ENCODE data around the gene PRKACA. TPM values are rescaled to one million over a fixed set of nuclear protein-coding genes. Genes with fewer than 3 reads are reported as not detected.
A peak's percentile ranks its signal among the peaks of the same experiment; 100 is the strongest.
"Not testable (repeated sequence)": the region's sequence is repeated elsewhere in the genome, so short reads cannot be mapped to it uniquely, and the experiment has no call there.

PRKACA gene
- total RNA-seq, 1 donor from 2014 or later: 82.9 TPM

DNA sequence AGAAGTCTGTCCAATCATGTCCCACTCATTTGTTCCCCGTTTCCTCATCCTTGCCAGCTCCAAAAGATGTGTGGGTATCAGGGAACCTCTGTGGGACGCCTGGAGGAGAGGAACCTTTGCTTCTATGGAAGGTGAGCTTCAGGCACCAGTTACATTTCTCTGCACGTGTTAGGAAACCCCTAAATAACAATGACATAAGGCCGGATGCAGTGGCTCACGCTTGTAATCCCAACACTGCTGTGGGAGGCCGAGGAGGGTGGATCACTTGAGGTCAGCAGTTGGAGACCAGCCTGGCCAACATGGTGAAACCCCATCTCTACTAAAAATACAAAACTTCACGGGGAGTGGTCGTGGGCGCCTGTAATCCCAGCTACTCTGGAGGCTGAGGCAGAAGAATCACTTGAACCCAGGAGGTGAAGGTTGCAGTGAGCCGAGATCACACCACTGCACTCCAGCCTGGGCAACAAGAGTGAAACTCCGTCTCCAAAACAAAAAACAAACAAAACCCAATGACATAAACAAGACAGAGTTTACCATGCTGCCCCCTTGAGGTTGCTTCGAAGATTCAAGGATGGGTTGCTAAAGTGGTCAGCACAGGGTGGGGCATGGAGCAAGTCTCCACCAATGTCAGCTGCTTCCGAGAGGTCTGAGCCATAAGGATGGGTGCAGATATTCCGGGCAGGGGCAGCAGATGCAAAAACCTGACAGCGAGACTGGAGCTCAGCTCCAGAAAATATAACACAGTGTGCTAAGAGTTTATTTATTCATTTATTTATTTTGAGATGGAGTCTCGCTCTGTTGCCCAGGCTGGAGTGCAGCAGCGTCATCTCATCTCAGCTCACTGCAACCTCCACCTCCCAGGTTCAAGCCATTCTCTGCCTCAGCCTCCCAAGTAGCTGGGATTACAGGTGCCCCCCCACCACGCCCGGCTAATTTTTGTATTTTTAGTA lies 74.6 kb downstream of the PRKACA start:
- H3K4me3 Mint-ChIP-seq (ENCODE audit: unreplicated experiment); H3K4me1 Mint-ChIP-seq (ENCODE audit: low read depth, unreplicated experiment); H3K27me3 Mint-ChIP-seq (ENCODE audit: unreplicated experiment); H3K9me3 Mint-ChIP-seq (ENCODE audit: unreplicated experiment); H3K36me3 Mint-ChIP-seq (ENCODE audit: unreplicated experiment); H3K27ac Mint-ChIP-seq (ENCODE audit: unreplicated experiment): not testable (repeated sequence)
- DNase-seq: peak; percentile 46
- TF ChIP-seq, protein P1, sequence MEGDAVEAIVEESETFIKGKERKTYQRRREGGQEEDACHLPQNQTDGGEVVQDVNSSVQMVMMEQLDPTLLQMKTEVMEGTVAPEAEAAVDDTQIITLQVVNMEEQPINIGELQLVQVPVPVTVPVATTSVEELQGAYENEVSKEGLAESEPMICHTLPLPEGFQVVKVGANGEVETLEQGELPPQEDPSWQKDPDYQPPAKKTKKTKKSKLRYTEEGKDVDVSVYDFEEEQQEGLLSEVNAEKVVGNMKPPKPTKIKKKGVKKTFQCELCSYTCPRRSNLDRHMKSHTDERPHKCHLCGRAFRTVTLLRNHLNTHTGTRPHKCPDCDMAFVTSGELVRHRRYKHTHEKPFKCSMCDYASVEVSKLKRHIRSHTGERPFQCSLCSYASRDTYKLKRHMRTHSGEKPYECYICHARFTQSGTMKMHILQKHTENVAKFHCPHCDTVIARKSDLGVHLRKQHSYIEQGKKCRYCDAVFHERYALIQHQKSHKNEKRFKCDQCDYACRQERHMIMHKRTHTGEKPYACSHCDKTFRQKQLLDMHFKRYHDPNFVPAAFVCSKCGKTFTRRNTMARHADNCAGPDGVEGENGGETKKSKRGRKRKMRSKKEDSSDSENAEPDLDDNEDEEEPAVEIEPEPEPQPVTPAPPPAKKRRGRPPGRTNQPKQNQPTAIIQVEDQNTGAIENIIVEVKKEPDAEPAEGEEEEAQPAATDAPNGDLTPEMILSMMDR (IDR thresholded peaks at IDR 0.05; ENCODE audit: partially characterized antibody, unreplicated experiment): peak; percentile 61

Other genes starting within 250 kb of the PRKACA start
- not detected for gene NANOS3, start 240.6 kb downstream of the PRKACA start, total RNA-seq (ENCODE audit: unreplicated experiment)
- 4.6 TPM for gene BRME1, start 211.6 kb downstream of the PRKACA start, total RNA-seq (ENCODE audit: unreplicated experiment)
- gene CC2D1A, start 211.6 kb downstream of the PRKACA start, total RNA-seq (ENCODE audit: unreplicated experiment): 56.3 TPM
- 8.9 TPM for gene PODNL1, start 179.3 kb downstream of the PRKACA start, total RNA-seq (ENCODE audit: unreplicated experiment)
- gene DCAF15, start 165.3 kb downstream of the PRKACA start, total RNA-seq (ENCODE audit: unreplicated experiment): 84.4 TPM
- gene RFX1, start 111.4 kb downstream of the PRKACA start, total RNA-seq (ENCODE audit: unreplicated experiment): 9.4 TPM
- not detected for gene RLN3, start 89.6 kb downstream of the PRKACA start, total RNA-seq (ENCODE audit: unreplicated experiment)
- not detected for gene IL27RA, start 86.0 kb downstream of the PRKACA start, total RNA-seq (ENCODE audit: unreplicated experiment)
- gene PALM3, start 55.7 kb downstream of the PRKACA start, total RNA-seq (ENCODE audit: unreplicated experiment): 6.7 TPM
- 2.2 TPM for gene MISP3, start 45.0 kb downstream of the PRKACA start, total RNA-seq (ENCODE audit: unreplicated experiment)
- 0.71 TPM for gene C19orf67, start 32.0 kb downstream of the PRKACA start, total RNA-seq (ENCODE audit: unreplicated experiment)
- gene SAMD1, start 27.0 kb downstream of the PRKACA start, total RNA-seq (ENCODE audit: unreplicated experiment): 52.0 TPM
- 2.3 TPM for gene ASF1B, start 18.8 kb upstream of the PRKACA start, total RNA-seq (ENCODE audit: unreplicated experiment)
- gene ADGRL1, start 88.4 kb upstream of the PRKACA start, total RNA-seq (ENCODE audit: unreplicated experiment): 68.1 TPM

Data from glutamatergic neuron (in vitro differentiated cells).